ENCODE results near the gene PRPF40B.

DNA sequence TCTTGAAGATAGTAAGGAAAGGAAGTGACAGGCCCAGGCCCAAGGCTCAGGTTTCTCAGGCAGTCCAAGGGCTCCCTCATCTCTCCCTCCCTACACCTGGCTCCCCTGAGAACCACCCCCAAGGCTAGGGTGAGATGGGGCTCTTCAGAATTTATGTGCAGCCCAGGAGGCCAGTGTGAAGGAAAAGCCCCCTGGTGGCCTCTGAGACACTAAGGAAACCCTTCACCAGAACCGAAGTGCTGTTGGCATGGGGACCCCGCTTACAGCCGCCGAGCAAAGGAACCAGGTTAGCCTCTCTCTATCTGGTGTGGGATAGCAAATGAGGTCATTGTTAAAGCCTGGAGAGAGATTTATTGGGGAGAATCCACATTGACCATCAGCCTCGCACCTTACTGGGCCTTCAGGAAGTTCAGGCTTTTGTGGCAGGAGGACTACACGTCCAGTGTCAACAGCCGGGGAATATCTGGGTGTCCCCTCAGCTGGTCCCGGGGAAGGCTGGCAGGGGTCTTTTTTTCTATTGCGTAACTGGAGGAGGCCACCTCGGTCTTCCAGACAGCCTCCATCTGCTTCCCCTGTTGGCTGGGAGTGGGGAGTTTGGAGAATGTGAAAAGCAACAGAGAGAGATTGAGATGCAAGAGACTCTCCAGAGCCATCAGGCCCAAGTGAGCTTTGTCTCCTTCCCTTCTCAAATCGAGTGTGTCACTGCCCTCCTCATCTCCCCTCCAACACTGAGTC lies 36.0 kb upstream of the PRPF40B start:
- no peak for TF ChIP-seq ZC3H4 (CRISPR knock-in tag; IDR thresholded peaks at IDR 0.05; ENCODE audit: borderline replicate concordance)
- no peak for TF ChIP-seq ZNF431 (CRISPR knock-in tag; IDR thresholded peaks at IDR 0.05; ENCODE audit: borderline replicate concordance, low read depth)
- TF ChIP-seq ZNF501 (CRISPR knock-in tag; IDR thresholded peaks at IDR 0.05): no peak
- no peak for TF ChIP-seq YY1 (IDR thresholded peaks at IDR 0.05; ENCODE audit: insufficient read depth, insufficient replicate concordance, low read depth, low read length)
- TF ChIP-seq HCFC1 (IDR thresholded peaks at IDR 0.05; ENCODE audit: low read depth, low read length): no peak
- TF ChIP-seq ZNF577 (CRISPR knock-in tag; IDR thresholded peaks at IDR 0.05; ENCODE audit: borderline replicate concordance, low read depth): no peak
- no peak for TF ChIP-seq ATAD3A (CRISPR knock-in tag; IDR thresholded peaks at IDR 0.05)
- TF ChIP-seq, protein P1, sequence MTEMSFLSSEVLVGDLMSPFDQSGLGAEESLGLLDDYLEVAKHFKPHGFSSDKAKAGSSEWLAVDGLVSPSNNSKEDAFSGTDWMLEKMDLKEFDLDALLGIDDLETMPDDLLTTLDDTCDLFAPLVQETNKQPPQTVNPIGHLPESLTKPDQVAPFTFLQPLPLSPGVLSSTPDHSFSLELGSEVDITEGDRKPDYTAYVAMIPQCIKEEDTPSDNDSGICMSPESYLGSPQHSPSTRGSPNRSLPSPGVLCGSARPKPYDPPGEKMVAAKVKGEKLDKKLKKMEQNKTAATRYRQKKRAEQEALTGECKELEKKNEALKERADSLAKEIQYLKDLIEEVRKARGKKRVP (CRISPR knock-in tag; IDR thresholded peaks at IDR 0.05): no peak
- TF ChIP-seq, protein P2, sequence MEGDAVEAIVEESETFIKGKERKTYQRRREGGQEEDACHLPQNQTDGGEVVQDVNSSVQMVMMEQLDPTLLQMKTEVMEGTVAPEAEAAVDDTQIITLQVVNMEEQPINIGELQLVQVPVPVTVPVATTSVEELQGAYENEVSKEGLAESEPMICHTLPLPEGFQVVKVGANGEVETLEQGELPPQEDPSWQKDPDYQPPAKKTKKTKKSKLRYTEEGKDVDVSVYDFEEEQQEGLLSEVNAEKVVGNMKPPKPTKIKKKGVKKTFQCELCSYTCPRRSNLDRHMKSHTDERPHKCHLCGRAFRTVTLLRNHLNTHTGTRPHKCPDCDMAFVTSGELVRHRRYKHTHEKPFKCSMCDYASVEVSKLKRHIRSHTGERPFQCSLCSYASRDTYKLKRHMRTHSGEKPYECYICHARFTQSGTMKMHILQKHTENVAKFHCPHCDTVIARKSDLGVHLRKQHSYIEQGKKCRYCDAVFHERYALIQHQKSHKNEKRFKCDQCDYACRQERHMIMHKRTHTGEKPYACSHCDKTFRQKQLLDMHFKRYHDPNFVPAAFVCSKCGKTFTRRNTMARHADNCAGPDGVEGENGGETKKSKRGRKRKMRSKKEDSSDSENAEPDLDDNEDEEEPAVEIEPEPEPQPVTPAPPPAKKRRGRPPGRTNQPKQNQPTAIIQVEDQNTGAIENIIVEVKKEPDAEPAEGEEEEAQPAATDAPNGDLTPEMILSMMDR (CRISPR knock-in tag; IDR thresholded peaks at IDR 0.05): no peak
- no peak for TF ChIP-seq EZH2 (conservative IDR thresholded peaks at IDR 0.05; ENCODE audit: low read depth, low read length)
- no peak for TF ChIP-seq ZNF670 (CRISPR knock-in tag; IDR thresholded peaks at IDR 0.05; ENCODE audit: borderline replicate concordance)

Data from HepG2 (cell line).